Lung (tissue), 12 donors: ENCODE measurements around the gene TMEM190. TPM values are rescaled to one million over a fixed set of nuclear protein-coding genes. Genes with fewer than 3 reads are reported as not detected.

Experiments used
- ATAC-seq: fragments of 200-7000 bp; cut with Tn5 transposase; one replicate; pipeline ENCODE4 v1.9.1; 2020; ENCODE audit warnings: moderate number of reproducible peaks; ENCODE audit not compliant: insufficient read depth, low FRiP score
- DNase-seq, 3 donors: peaks; one replicate each; pipeline ENCODE4 v3.0.0-alpha.2; 2013 to 2017
- H3K27ac ChIP-seq, 2 donors: one replicate each; pipeline ENCODE4 v1.5.1; 2013; ENCODE audit warnings: mild to moderate bottlenecking in 2 of 2, moderate library complexity in 2 of 2, control low read depth in 1 of 2, inconsistent platforms in 1 of 2, low read depth in 1 of 2, low read length in 1 of 2
- H3K27me3 ChIP-seq, 3 donors: one replicate each; pipeline ENCODE4 v1.5.1; 2013; ENCODE audit warnings: low read length in 2 of 3; ENCODE audit not compliant: control insufficient read depth in 3 of 3, insufficient read depth in 3 of 3
- H3K36me3 ChIP-seq, 4 donors: one replicate each; pipeline ENCODE4 v1.5.1; 2013; ENCODE audit warnings: low read length in 4 of 4, mild to moderate bottlenecking in 1 of 4, moderate library complexity in 1 of 4; ENCODE audit not compliant: control insufficient read depth in 4 of 4, insufficient read depth in 4 of 4
- H3K4me1 ChIP-seq, 5 donors: one replicate each; pipeline ENCODE4 v1.5.1; 2013; ENCODE audit warnings: low read length in 5 of 5, mild to moderate bottlenecking in 2 of 5, moderate library complexity in 1 of 5; ENCODE audit not compliant: control insufficient read depth in 5 of 5, insufficient read depth in 5 of 5
- H3K4me3 ChIP-seq: one replicate; pipeline ENCODE4 v1.5.1; 2013; ENCODE audit warnings: mild to moderate bottlenecking, control low read depth, moderate library complexity
- H3K9ac ChIP-seq, 2 donors: one replicate each; pipeline ENCODE4 v1.5.1; 2013; ENCODE audit warnings: low read length in 2 of 2, control low read depth in 1 of 2; ENCODE audit not compliant: insufficient read depth in 1 of 2
- H3K9me3 ChIP-seq, 4 donors: one replicate each; pipeline ENCODE4 v1.5.1; 2013; ENCODE audit warnings: low read length in 3 of 4, mild to moderate bottlenecking in 1 of 4, moderate library complexity in 1 of 4; ENCODE audit not compliant: control insufficient read depth in 4 of 4, insufficient read depth in 3 of 4
- WGBS, 2 donors: extraction: QIAGEN DNeasy Blood & Tissue Kit; methylation state at CpG; one replicate each; pipeline ENCODE4 v1.1.7; 2013; 5-methylcytosine and 5-hydroxymethylcytosine counted together
- polyA plus RNA-seq, 2 donors: library from polyadenylated mRNA; stranded (reverse); fragments of 200-250 nt; gene quantifications; one replicate each; pipeline ENCODE4 v1.2.1, GENCODE V29; 2013
- total RNA-seq, 2 donors: library from RNA; depleted of rRNA in 1 of 2; stranded (reverse); fragments of >200 nt in 1 of 2; gene quantifications; one replicate each; pipeline ENCODE4 v1.2.1, GENCODE V29; 2014 to 2021
- TF ChIP-seq, protein P1 (sequence below): IDR thresholded peaks from 2 replicates; pipeline ENCODE4 v1.5.1; 2012; ENCODE audit warnings: mild to moderate bottlenecking; ENCODE audit errors: control extremely low read depth, extremely low read depth
- donor health status: control.
- donor health status: control.
- donor health status: Bipolar disorder and iron deficiency.
- donor health status: healthy.
- donor health status: DM: yes; HTN: yes; CAD: no.

TMEM190 gene
- total and polyA plus RNA-seq, 4 donors, result 14.3 to 106 (median 62.5) TPM

DNA sequence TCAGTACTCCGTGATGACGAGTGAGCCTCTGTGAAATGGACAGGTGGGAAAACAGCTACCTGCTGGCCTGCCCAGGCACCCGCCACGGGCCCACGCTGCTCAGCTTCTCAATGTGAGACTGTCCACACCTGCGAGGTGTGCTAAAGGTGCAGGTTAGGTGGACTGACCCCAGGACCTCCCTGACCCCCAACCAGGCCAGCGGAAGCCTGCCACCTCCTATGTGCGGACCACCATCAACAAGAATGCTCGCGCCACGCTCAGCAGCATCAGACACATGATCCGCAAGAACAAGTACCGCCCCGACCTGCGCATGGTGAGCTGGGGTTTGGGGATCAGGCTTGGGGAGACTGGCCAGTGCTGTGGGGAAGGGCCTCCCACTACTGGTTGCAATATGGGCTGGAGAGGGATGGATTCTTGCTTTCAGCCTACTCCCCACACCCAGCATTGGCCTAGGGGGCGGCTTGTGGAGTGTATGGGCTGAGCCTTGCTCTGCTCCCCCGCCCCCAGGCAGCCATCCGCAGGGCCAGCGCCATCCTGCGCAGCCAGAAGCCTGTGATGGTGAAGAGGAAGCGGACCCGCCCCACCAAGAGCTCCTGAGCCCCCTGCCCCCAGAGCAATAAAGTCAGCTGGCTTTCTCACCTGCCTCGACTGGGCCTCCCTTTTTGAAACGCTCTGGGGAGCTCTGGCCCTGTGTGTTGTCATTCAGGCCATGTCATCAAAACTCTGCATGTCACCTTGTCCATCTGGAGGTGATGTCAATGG, 11.3 kb downstream of the TMEM190 start:
- H3K27me3 ChIP-seq, result no peaks in the 10 kb centered on the region
- DNase-seq (no peak), ATAC-seq (no peak)
- H3K36me3 ChIP-seq, result peaks cover 3 to 43% (median 21%) of the 10 kb centered on the region in 4 donors
- peaks cover 7 to 41% (median 22%) of the 10 kb centered on the region in 5 donors for H3K4me1 ChIP-seq
- WGBS, 2 donors, result 86 to 91% methylated on average over 24 of the region's 24 CpGs
- no peak overlapping the region for H3K9ac ChIP-seq
- TF ChIP-seq, protein P1, sequence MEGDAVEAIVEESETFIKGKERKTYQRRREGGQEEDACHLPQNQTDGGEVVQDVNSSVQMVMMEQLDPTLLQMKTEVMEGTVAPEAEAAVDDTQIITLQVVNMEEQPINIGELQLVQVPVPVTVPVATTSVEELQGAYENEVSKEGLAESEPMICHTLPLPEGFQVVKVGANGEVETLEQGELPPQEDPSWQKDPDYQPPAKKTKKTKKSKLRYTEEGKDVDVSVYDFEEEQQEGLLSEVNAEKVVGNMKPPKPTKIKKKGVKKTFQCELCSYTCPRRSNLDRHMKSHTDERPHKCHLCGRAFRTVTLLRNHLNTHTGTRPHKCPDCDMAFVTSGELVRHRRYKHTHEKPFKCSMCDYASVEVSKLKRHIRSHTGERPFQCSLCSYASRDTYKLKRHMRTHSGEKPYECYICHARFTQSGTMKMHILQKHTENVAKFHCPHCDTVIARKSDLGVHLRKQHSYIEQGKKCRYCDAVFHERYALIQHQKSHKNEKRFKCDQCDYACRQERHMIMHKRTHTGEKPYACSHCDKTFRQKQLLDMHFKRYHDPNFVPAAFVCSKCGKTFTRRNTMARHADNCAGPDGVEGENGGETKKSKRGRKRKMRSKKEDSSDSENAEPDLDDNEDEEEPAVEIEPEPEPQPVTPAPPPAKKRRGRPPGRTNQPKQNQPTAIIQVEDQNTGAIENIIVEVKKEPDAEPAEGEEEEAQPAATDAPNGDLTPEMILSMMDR, result no peak
- peaks cover 0 to 1% (median 0%) of the 10 kb centered on the region in 4 donors for H3K9me3 ChIP-seq
- H3K27ac ChIP-seq, result no peak overlapping the region
- peak overlapping the region; percentile 10 for H3K4me3 ChIP-seq

DNA sequence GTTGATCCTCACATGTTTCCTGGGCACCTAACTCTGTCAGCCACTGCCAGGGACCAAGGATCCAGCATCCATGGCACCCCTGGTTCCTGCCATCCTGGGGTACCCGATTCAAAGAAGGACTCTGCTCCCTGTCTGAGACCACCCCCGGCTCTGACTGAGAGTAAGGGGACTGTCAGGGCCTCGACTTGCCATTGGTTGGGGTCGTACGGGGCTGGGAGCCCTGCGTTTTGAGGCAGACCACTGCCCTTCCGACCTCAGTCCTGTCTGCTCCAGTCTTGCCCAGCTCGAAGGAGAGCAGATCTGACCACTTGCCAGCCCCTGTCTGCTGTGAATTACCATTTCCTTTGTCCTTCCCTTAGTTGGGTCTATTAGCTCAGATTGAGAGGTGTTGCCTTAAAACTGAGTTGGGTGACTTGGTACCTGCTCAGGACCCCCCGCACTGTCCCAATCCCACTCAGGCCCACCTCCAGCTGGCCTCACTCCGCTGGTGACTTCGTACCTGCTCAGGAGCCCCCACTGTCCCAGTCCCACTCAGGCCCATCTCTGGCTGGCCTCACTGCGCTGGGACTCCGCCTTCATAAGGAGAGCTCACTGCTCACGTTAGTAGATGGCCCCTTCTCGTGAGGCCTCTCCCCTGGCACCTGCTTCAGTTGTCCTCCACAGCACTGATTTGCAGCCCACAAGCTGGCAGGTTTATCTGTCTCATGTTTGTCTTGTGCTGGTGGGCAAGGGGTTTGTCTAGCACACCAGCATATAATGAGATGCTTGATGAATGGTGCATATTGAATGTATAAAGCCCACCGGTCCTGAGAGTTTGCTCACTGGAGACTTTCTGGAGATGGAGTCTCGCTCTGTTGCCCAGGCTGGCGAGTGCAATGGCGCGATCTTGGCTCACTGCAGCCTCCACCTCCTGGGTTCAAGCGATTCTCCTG, 13.0 kb downstream of the TMEM190 start:
- Histone ChIP-seq H3K9me3 (peaks cover 0 to 1% (median 0%) of the 10 kb centered on the region in 4 donors), H3K27ac (no peak overlapping the region), H3K36me3 (peaks cover 3 to 43% (median 22%) of the 10 kb centered on the region in 4 donors), H3K27me3 (no peaks in the 10 kb centered on the region), H3K4me3 (no peak overlapping the region), H3K4me1 (peaks cover 7 to 32% (median 18%) of the 10 kb centered on the region in 5 donors), H3K9ac (no peak overlapping the region)
- DNase-seq, result no peak
- TF ChIP-seq, protein P1, result no peak
- ATAC-seq, result no peak
- 85 to 88% methylated on average over 21 of the region's 21 CpGs for WGBS, 2 donors

DNA sequence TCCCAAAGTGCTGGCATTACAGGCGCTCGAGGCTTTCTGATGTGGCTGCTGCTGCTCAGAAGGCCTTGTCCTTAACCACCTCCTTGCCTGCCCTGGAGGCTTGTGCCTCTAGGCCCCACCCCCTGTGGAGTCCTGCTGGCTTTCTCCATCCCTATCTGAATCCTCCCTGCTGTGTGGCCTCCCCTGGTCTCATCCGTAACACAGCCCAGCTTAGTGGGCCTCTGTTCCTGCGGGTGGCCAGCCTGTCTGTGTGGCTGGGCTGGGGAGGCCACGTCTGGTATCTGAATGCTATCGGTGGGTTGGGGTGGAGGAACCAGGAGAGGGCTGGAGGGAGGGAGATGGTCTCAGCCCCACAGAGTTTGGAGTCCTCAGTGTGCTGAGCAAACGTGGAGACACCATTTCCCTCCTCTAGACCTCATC, 13.8 kb downstream of the TMEM190 start:
- Histone ChIP-seq H3K9me3 (peaks cover 0 to 1% (median 0%) of the 10 kb centered on the region in 4 donors), H3K4me1 (peaks cover 7 to 26% (median 13%) of the 10 kb centered on the region in 5 donors), H3K9ac (no peak overlapping the region), H3K27me3 (no peaks in the 10 kb centered on the region), H3K4me3 (no peak overlapping the region), H3K36me3 (peaks cover 3 to 43% (median 22%) of the 10 kb centered on the region in 4 donors), H3K27ac (no peak overlapping the region)
- DNase-seq (no peak), ATAC-seq (no peak)
- TF ChIP-seq, protein P1, result no peak
- 83 to 84% methylated on average over 7 of the region's 7 CpGs for WGBS, 2 donors
